Caco-2 (cell line): ENCODE measurements around the gene SVIL. TPM values are rescaled to one million over a fixed set of nuclear protein-coding genes. Genes with fewer than 3 reads are reported as not detected.

Source experiments
- BruUV-seq: library from RNA; stranded (reverse); fragments of 400-500 nt; replicated peaks from 2 replicates; lab custom pipeline; 2021; lab: Mats Ljungman, UMichigan
- CTCF ChIA-PET: fragments of 300-600 bp; sonication (Branson Sonifier 250); formaldehyde crosslinking; loops from one replicate; lab custom pipeline; 2022; ENCODE audit warnings: antibody characterized with exemption; lab: Charles Lee
- POLR2A ChIA-PET: fragments of 300-600 bp; sonication (Branson Sonifier 250); formaldehyde crosslinking; loops from one replicate; lab custom pipeline; 2022; ENCODE audit warnings: antibody characterized with exemption; lab: Charles Lee
- DNase-seq, 2 experiments: peaks; one replicate each; pipeline versions ENCODE4 v3.0.0 to v3.0.0-alpha.2; 2020 to 2022
- H3K27me3 ChIP-seq: replicated peaks from 2 replicates; pipeline ENCODE4 v1.6.0; 2011; ENCODE audit warnings: low read length; ENCODE audit not compliant: control insufficient read depth, insufficient read depth
- H3K36me3 ChIP-seq: 2 replicates; pipeline ENCODE4 v1.5.1; 2011; ENCODE audit warnings: low read length; ENCODE audit not compliant: control insufficient read depth, insufficient read depth
- H3K4me1 ChIP-seq: fragments of 250-450 bp; sonication (Bioruptor Pico); 2 replicates; pipeline ENCODE4 v1.5.1; 2020; ENCODE audit warnings: mild to moderate bottlenecking
- H3K4me3 ChIP-seq: 2 replicates; pipeline ENCODE4 v1.5.1; 2011; ENCODE audit warnings: low read depth, mild to moderate bottlenecking, control low read depth, low read length
- H3K9me3 ChIP-seq: fragments of 250-450 bp; sonication (Bioruptor Pico); 2 replicates; pipeline ENCODE4 v1.5.1; 2020; ENCODE audit warnings: mild to moderate bottlenecking, moderate library complexity
- H3K27ac Mint-ChIP-seq: one replicate; pipeline ENCODE4 v1.8.0; 2022; ENCODE audit warnings: mixed read lengths; ENCODE audit not compliant: unreplicated experiment
- H3K27me3 Mint-ChIP-seq: one replicate; pipeline ENCODE4 v1.8.0; 2022; ENCODE audit warnings: mixed read lengths; ENCODE audit not compliant: insufficient read depth, unreplicated experiment
- H3K36me3 Mint-ChIP-seq: one replicate; pipeline ENCODE4 v1.8.0; 2022; ENCODE audit warnings: mild to moderate bottlenecking, mixed read lengths; ENCODE audit not compliant: insufficient read depth, unreplicated experiment
- H3K4me1 Mint-ChIP-seq: one replicate; pipeline ENCODE4 v1.8.0; 2022; ENCODE audit warnings: low read depth, mixed read lengths; ENCODE audit not compliant: unreplicated experiment
- H3K4me3 Mint-ChIP-seq: one replicate; pipeline ENCODE4 v1.8.0; 2022; ENCODE audit warnings: mild to moderate bottlenecking, moderate library complexity, mixed read lengths; ENCODE audit not compliant: unreplicated experiment
- H3K9me3 Mint-ChIP-seq: one replicate; pipeline ENCODE4 v1.8.0; 2022; ENCODE audit warnings: mixed read lengths; ENCODE audit not compliant: unreplicated experiment
- intact Hi-C: fragments of 100-400 bp; cut with micrococcal nuclease; formaldehyde crosslinking; loops from one replicate; pipeline ENCODE4 v1.10.0; 2022; ENCODE audit not compliant: unreplicated experiment
- total RNA-seq: library from RNA; stranded (reverse); gene quantifications from 2 replicates; pipeline ENCODE4 v1.2.3, GENCODE V29; 2022
- TF ChIP-seq, protein P1 (sequence below), 2 experiments: fragments of 200-600 bp in 1 of 2; IDR thresholded peaks; 1 replicate in 1 of 2; 2 replicates in 1 of 2; pipeline versions ENCODE4 v1.5.1 to v1.8.0; 2011 to 2022; ENCODE audit warnings: antibody characterized with exemption in 1 of 2, control low read depth in 1 of 2, inconsistent platforms in 1 of 2, low read depth in 1 of 2, low read length in 1 of 2, mild to moderate bottlenecking in 1 of 2, moderate library complexity in 1 of 2; ENCODE audit not compliant: insufficient read depth in 1 of 2, severe bottlenecking in 1 of 2, unreplicated experiment in 1 of 2

The SVIL gene
- total RNA-seq, 1 experiment from 2014 or later, result 54.4 TPM

DNA sequence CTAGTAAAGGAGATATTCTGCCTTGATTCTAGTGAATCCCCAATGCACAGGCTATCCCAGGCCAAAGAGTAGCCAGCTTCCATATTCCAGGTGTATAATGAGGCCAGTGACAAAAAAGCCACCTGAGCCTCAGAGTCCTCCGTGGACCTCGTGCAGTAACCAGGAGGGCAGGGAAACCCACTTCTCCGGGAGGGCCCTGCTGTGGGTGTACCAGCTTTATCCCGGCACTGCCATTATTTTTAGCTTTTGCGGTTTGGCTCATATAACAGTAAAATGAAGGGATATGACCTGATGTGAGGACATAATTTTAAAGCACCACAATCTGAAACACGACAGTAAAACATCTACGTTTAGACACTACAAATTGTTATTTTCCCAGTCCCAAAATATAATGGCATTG is 109.0 kb downstream of the SVIL start:
- Histone ChIP-seq H3K4me3 (no peak overlapping the region), H3K27me3 (no peaks in the 10 kb centered on the region), H3K36me3 (peaks cover 5% of the 10 kb centered on the region; the same call in 1 of the 2 replicates), H3K9me3 (no peaks in the 10 kb centered on the region), H3K4me1 (no peaks in the 10 kb centered on the region)
- no TSS peak for BruUV-seq
- Mint-ChIP-seq H3K4me1 (no peaks in the 10 kb centered on the region), H3K27ac (no peak overlapping the region), H3K27me3 (no peaks in the 10 kb centered on the region), H3K9me3 (no peaks in the 10 kb centered on the region), H3K4me3 (no peak overlapping the region), H3K36me3 (peaks cover 70% of the 10 kb centered on the region)
- intact Hi-C loops, result no loop called here
- ChIA-PET POLR2A (no interaction called here), CTCF (interaction anchor here (3.2 kb wide), 1 partner anchor 10 kb away, joined by 13 read pairs; no protein-coding TSS in a partner anchor)
- no peak for DNase-seq
- TF ChIP-seq, protein P1, sequence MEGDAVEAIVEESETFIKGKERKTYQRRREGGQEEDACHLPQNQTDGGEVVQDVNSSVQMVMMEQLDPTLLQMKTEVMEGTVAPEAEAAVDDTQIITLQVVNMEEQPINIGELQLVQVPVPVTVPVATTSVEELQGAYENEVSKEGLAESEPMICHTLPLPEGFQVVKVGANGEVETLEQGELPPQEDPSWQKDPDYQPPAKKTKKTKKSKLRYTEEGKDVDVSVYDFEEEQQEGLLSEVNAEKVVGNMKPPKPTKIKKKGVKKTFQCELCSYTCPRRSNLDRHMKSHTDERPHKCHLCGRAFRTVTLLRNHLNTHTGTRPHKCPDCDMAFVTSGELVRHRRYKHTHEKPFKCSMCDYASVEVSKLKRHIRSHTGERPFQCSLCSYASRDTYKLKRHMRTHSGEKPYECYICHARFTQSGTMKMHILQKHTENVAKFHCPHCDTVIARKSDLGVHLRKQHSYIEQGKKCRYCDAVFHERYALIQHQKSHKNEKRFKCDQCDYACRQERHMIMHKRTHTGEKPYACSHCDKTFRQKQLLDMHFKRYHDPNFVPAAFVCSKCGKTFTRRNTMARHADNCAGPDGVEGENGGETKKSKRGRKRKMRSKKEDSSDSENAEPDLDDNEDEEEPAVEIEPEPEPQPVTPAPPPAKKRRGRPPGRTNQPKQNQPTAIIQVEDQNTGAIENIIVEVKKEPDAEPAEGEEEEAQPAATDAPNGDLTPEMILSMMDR (IDR thresholded peaks at IDR 0.05; ENCODE audit: insufficient read depth in 1 of 2, low read depth in 1 of 2, low read length in 1 of 2, severe bottlenecking in 1 of 2, unreplicated experiment in 1 of 2), result no peak

- peaks cover 6% of the 10 kb centered on the region; the same call in 1 of the 2 replicates for H3K36me3 ChIP-seq
- no peak for DNase-seq
- H3K4me3 ChIP-seq, result no peak overlapping the region
- no peaks in the 10 kb centered on the region for H3K27me3 ChIP-seq
- TF ChIP-seq, protein P1 (IDR thresholded peaks at IDR 0.05; ENCODE audit: insufficient read depth in 1 of 2, low read depth in 1 of 2, low read length in 1 of 2, severe bottlenecking in 1 of 2, unreplicated experiment in 1 of 2), result no peak
- no TSS peak for BruUV-seq
- H3K9me3 Mint-ChIP-seq, result no peaks in the 10 kb centered on the region
- no peaks in the 10 kb centered on the region for H3K4me1 ChIP-seq
- H3K36me3 Mint-ChIP-seq, result peaks cover 72% of the 10 kb centered on the region
- intact Hi-C loops, result no loop called here
- no peaks in the 10 kb centered on the region for H3K4me1 Mint-ChIP-seq
- H3K27me3 Mint-ChIP-seq, result no peaks in the 10 kb centered on the region
- CTCF ChIA-PET, result interaction anchor here (3.2 kb wide), 1 partner anchor 11 kb away, joined by 13 read pairs; no protein-coding TSS in a partner anchor
- no peaks in the 10 kb centered on the region for H3K9me3 ChIP-seq
- no peak overlapping the region for H3K27ac Mint-ChIP-seq
- H3K4me3 Mint-ChIP-seq, result no peak overlapping the region
- POLR2A ChIA-PET, result no interaction called here
These were observed 110.1 kb downstream of the SVIL start for GRCh38 chr10:29524720-29525119.

GRCh38 chr10:29524294-29524693 is 110.5 kb downstream of the SVIL start:
- H3K27me3 ChIP-seq, result no peaks in the 10 kb centered on the region
- TF ChIP-seq, protein P1 (IDR thresholded peaks at IDR 0.05; ENCODE audit: insufficient read depth in 1 of 2, low read depth in 1 of 2, low read length in 1 of 2, severe bottlenecking in 1 of 2, unreplicated experiment in 1 of 2), result no peak
- BruUV-seq, result no TSS peak
- no peak overlapping the region for H3K4me3 ChIP-seq
- Mint-ChIP-seq H3K4me1 (no peaks in the 10 kb centered on the region), H3K36me3 (peaks cover 68% of the 10 kb centered on the region), H3K9me3 (no peaks in the 10 kb centered on the region), H3K27me3 (no peaks in the 10 kb centered on the region), H3K27ac (no peak overlapping the region), H3K4me3 (no peak overlapping the region)
- no peaks in the 10 kb centered on the region for H3K4me1 ChIP-seq
- no peaks in the 10 kb centered on the region for H3K9me3 ChIP-seq
- intact Hi-C loops, result no loop called here
- H3K36me3 ChIP-seq, result peaks cover 6% of the 10 kb centered on the region; the same call in 1 of the 2 replicates
- no peak for DNase-seq
- CTCF ChIA-PET, result interaction anchor here (3.2 kb wide), 1 partner anchor 11 kb away, joined by 13 read pairs; no protein-coding TSS in a partner anchor
- POLR2A ChIA-PET, result no interaction called here
